GM19328 (cell line): ENCODE data around the gene RBPJL.

ENCODE experiments used
- ATAC-seq: cut with Tn5 transposase; IDR thresholded peaks from one replicate; pipeline ENCODE4 v1.9.1; 2021; ENCODE audit warnings: mild to moderate bottlenecking, moderate library complexity; ENCODE audit not compliant: unreplicated experiment

RBPJL gene

GRCh38 chr20:45306431-45306982 lies at the start of gene RBPJL:
TSS of gene RBPJL (plus strand) at chr20:45306840. CDS start at chr20:45306923, 83 bp downstream.
- ATAC-seq = no peak

- ATAC-seq = no peak
Measured at GRCh38 chr20:45257161-45257560, 49.5 kb upstream of the RBPJL start.

GRCh38 chr20:45257711-45258110 lies 48.9 kb upstream of the RBPJL start:
- no peak for ATAC-seq

GRCh38 chr20:45258259-45258658 lies 48.4 kb upstream of the RBPJL start:
- ATAC-seq = no peak

- ATAC-seq = no peak
Measured at GRCh38 chr20:45258664-45259063, 48.0 kb upstream of the RBPJL start.

GRCh38 chr20:45263556-45264266 lies 42.9 kb upstream of the RBPJL start:
- ATAC-seq = no peak

- ATAC-seq = no peak
Measured at GRCh38 chr20:45266977-45267376, 39.7 kb upstream of the RBPJL start.

- ATAC-seq = no peak
Measured at GRCh38 chr20:45268531-45268930, 38.1 kb upstream of the RBPJL start.

- no peak for ATAC-seq
Measured at GRCh38 chr20:45269056-45269455, 37.6 kb upstream of the RBPJL start.

- ATAC-seq = no peak
Measured at GRCh38 chr20:45269754-45270270, 36.8 kb upstream of the RBPJL start.

- ATAC-seq = no peak
Measured at GRCh38 chr20:45275338-45275737, 31.3 kb upstream of the RBPJL start.

- ATAC-seq = no peak
Measured at GRCh38 chr20:45279992-45280391, 26.6 kb upstream of the RBPJL start.

- ATAC-seq = no peak
Measured at GRCh38 chr20:45282700-45283550, 23.7 kb upstream of the RBPJL start.

- ATAC-seq = no peak
Measured at GRCh38 chr20:45283551-45284057, 23.0 kb upstream of the RBPJL start.

- ATAC-seq = no peak
Measured at GRCh38 chr20:45288376-45288775, 18.3 kb upstream of the RBPJL start.

GRCh38 chr20:45288860-45289259 lies 17.8 kb upstream of the RBPJL start:
- ATAC-seq = no peak

GRCh38 chr20:45289942-45290676 lies 16.5 kb upstream of the RBPJL start:
- no peak for ATAC-seq

GRCh38 chr20:45290677-45291355 lies 15.8 kb upstream of the RBPJL start:
- ATAC-seq = no peak

GRCh38 chr20:45291526-45291925 lies 15.1 kb upstream of the RBPJL start:
- no peak for ATAC-seq

GRCh38 chr20:45292343-45292742 lies 14.3 kb upstream of the RBPJL start:
- ATAC-seq = no peak
